Stimulated activated CD8-positive, alpha-beta memory T cell treated with anti-CD3 and anti-CD28 coated beads, Interleukin-12 subunit alpha, Interleukin-12 subunit beta, amount 100 ng/mL, for 4 hours (primary cell): ENCODE results near the gene PLEKHS1.
"Not testable (repeated sequence)": the region's sequence is repeated elsewhere in the genome, so short reads cannot be mapped to it uniquely, and the experiment has no call there.

Experiments
- DNase-seq: peaks from one replicate; pipeline ENCODE4 v3.0.0-alpha.2; 2020; ENCODE audit warnings: low read depth

PLEKHS1 gene

GRCh38 chr10:113740850-113741249 lies 10.6 kb upstream of the PLEKHS1 start:
- DNase-seq, result no peak

- DNase-seq, result no peak
Observed at GRCh38 chr10:113742466-113742865, 9.0 kb upstream of the PLEKHS1 start.

GRCh38 chr10:113743594-113743993 lies 7.9 kb upstream of the PLEKHS1 start:
- DNase-seq, result no peak

- DNase-seq, result no peak
Observed at GRCh38 chr10:113745374-113745773, 6.1 kb upstream of the PLEKHS1 start.

- DNase-seq, result no peak
Observed at GRCh38 chr10:113746217-113746957, 5.1 kb upstream of the PLEKHS1 start.

GRCh38 chr10:113752553-113752952 lies 1.1 kb downstream of the PLEKHS1 start:
- DNase-seq, result no peak

GRCh38 chr10:113753020-113753692 lies 1.7 kb downstream of the PLEKHS1 start:
- DNase-seq, result no peak

GRCh38 chr10:113754125-113754524 lies 2.6 kb downstream of the PLEKHS1 start:
- DNase-seq, result no peak

GRCh38 chr10:113754768-113755167 lies 3.3 kb downstream of the PLEKHS1 start:
- DNase-seq, result no peak

- DNase-seq, result no peak
Observed at GRCh38 chr10:113756940-113757543, 5.6 kb downstream of the PLEKHS1 start.

GRCh38 chr10:113762083-113762482 lies 10.6 kb downstream of the PLEKHS1 start:
- DNase-seq, result no peak

GRCh38 chr10:113764582-113764981 lies 13.1 kb downstream of the PLEKHS1 start:
- DNase-seq, result no peak

GRCh38 chr10:113765910-113766309 lies 14.4 kb downstream of the PLEKHS1 start:
- no peak for DNase-seq

GRCh38 chr10:113767222-113767621 lies 15.7 kb downstream of the PLEKHS1 start:
- DNase-seq, result no peak

GRCh38 chr10:113770346-113770745 lies 18.9 kb downstream of the PLEKHS1 start:
- no peak for DNase-seq

GRCh38 chr10:113771131-113771530 lies 19.6 kb downstream of the PLEKHS1 start:
- DNase-seq, result not testable (repeated sequence)

- no peak for DNase-seq
Observed at GRCh38 chr10:113775686-113776294, 24.3 kb downstream of the PLEKHS1 start.

- DNase-seq, result no peak
Observed at GRCh38 chr10:113776553-113776952, 25.1 kb downstream of the PLEKHS1 start.

- no peak for DNase-seq
Observed at GRCh38 chr10:113780681-113781250, 29.3 kb downstream of the PLEKHS1 start.

- DNase-seq, result no peak
Observed at GRCh38 chr10:113782367-113782766, 30.9 kb downstream of the PLEKHS1 start.

- no peak for DNase-seq
Observed at GRCh38 chr10:113782986-113783704, 31.7 kb downstream of the PLEKHS1 start.

GRCh38 chr10:113788604-113789083 lies 37.2 kb downstream of the PLEKHS1 start:
- DNase-seq, result no peak
